H9 (cell line): ENCODE results near the gene MED13L. TPM values are rescaled to one million over a fixed set of nuclear protein-coding genes. Genes with fewer than 3 reads are reported as not detected.
A peak's percentile ranks its signal among the peaks of the same experiment; 100 is the strongest.

Source experiments
- DNase-seq: peaks from one replicate; pipeline ENCODE4 v3.0.0-alpha.2; 2017
- H2AFZ ChIP-seq: one replicate; pipeline ENCODE4 v1.6.1; 2013; ENCODE audit warnings: mild to moderate bottlenecking, low read length, control low read depth, moderate library complexity
- H2AK5ac ChIP-seq: 2 replicates; pipeline ENCODE4 v1.6.1; 2013; ENCODE audit warnings: low read length, control low read depth, mixed read lengths; ENCODE audit not compliant: insufficient read length
- H2BK120ac ChIP-seq: one replicate; pipeline ENCODE4 v1.6.1; 2013; ENCODE audit warnings: low read depth, mild to moderate bottlenecking, low read length, control low read depth, inconsistent platforms; ENCODE audit not compliant: poor library complexity, severe bottlenecking
- H2BK12ac ChIP-seq: 2 replicates; pipeline ENCODE4 v1.6.1; 2013; ENCODE audit warnings: low read length, control low read depth, mixed read lengths, low read depth; ENCODE audit not compliant: insufficient read length
- H2BK15ac ChIP-seq: 2 replicates; pipeline ENCODE4 v1.6.1; 2013; ENCODE audit warnings: low read depth, low read length, control low read depth
- H2BK20ac ChIP-seq: one replicate; pipeline ENCODE4 v1.6.1; 2013; ENCODE audit warnings: low read depth, mild to moderate bottlenecking, low read length, control low read depth, inconsistent platforms; ENCODE audit not compliant: poor library complexity, severe bottlenecking
- H2BK5ac ChIP-seq: 2 replicates; pipeline ENCODE4 v1.6.1; 2013; ENCODE audit warnings: low read length, control low read depth, mixed read lengths; ENCODE audit not compliant: insufficient read length
- H3K14ac ChIP-seq: 2 replicates; pipeline ENCODE4 v1.6.1; 2013; ENCODE audit warnings: low read length, control low read depth; ENCODE audit not compliant: insufficient read depth
- H3K18ac ChIP-seq: 2 replicates; pipeline ENCODE4 v1.6.1; 2013; ENCODE audit warnings: low read depth, mild to moderate bottlenecking, mixed read lengths, low read length, control low read depth; ENCODE audit not compliant: insufficient read length
- H3K23ac ChIP-seq: 2 replicates; pipeline ENCODE4 v1.6.1; 2013; ENCODE audit warnings: low read length, control low read depth, mixed read lengths, low read depth; ENCODE audit not compliant: insufficient read length
- H3K23me2 ChIP-seq: 2 replicates; pipeline ENCODE4 v1.6.1; 2013; ENCODE audit warnings: low read depth, mild to moderate bottlenecking, mixed read lengths, low read length, control low read depth; ENCODE audit not compliant: insufficient read length, poor library complexity, severe bottlenecking
- H3K27ac ChIP-seq: 2 replicates; pipeline ENCODE4 v1.5.1; 2013; ENCODE audit warnings: low read length, control low read depth, mixed read lengths, low read depth; ENCODE audit not compliant: insufficient read length
- H3K27me3 ChIP-seq: 2 replicates; pipeline ENCODE4 v1.6.1; 2013; ENCODE audit warnings: low read length, control low read depth, inconsistent platforms; ENCODE audit not compliant: insufficient read depth
- H3K4ac ChIP-seq: 2 replicates; pipeline ENCODE4 v1.6.1; 2013; ENCODE audit warnings: low read depth, mild to moderate bottlenecking, control low read depth, inconsistent platforms, low read length, moderate library complexity
- H3K4me1 ChIP-seq: 2 replicates; pipeline ENCODE4 v1.6.1; 2013; ENCODE audit warnings: low read length, control low read depth, inconsistent platforms; ENCODE audit not compliant: insufficient read depth
- H3K4me2 ChIP-seq: 2 replicates; pipeline ENCODE4 v1.6.1; 2013; ENCODE audit warnings: low read length, control low read depth, mixed read lengths; ENCODE audit not compliant: insufficient read length, insufficient read depth
- H3K56ac ChIP-seq: 2 replicates; pipeline ENCODE4 v1.6.1; 2013; ENCODE audit warnings: low read depth, mild to moderate bottlenecking, mixed read lengths, low read length, control low read depth; ENCODE audit not compliant: insufficient read length
- H3K79me1 ChIP-seq: 2 replicates; pipeline ENCODE4 v1.6.1; 2013; ENCODE audit warnings: low read depth, mild to moderate bottlenecking, moderate library complexity, low read length, control low read depth, inconsistent platforms; ENCODE audit not compliant: insufficient read depth, poor library complexity, severe bottlenecking
- H3K79me2 ChIP-seq: 2 replicates; pipeline ENCODE4 v1.6.1; 2013; ENCODE audit warnings: low read length, control low read depth, inconsistent platforms; ENCODE audit not compliant: insufficient read depth
- H3K9ac ChIP-seq: 2 replicates; pipeline ENCODE4 v1.6.1; 2013; ENCODE audit warnings: low read length, control low read depth, mixed read lengths; ENCODE audit not compliant: insufficient read length; ENCODE audit errors: extremely low read depth
- H3K9me3 ChIP-seq: one replicate; pipeline ENCODE4 v1.6.1; 2013; ENCODE audit warnings: low read depth, low read length, inconsistent platforms; ENCODE audit not compliant: control insufficient read depth
- H3T11ph ChIP-seq: one replicate; pipeline ENCODE4 v1.6.1; 2013; ENCODE audit warnings: mild to moderate bottlenecking, low read length, control low read depth, inconsistent platforms
- H4K20me1 ChIP-seq: one replicate; pipeline ENCODE4 v1.6.1; 2013; ENCODE audit not compliant: control insufficient read depth, insufficient read length, insufficient read depth
- H4K5ac ChIP-seq: 2 replicates; pipeline ENCODE4 v1.6.1; 2013; ENCODE audit warnings: low read depth, mild to moderate bottlenecking, mixed read lengths, low read length, control low read depth; ENCODE audit not compliant: insufficient read length
- H4K8ac ChIP-seq: replicated peaks from 2 replicates; pipeline ENCODE4 v1.6.1; 2013; ENCODE audit warnings: low read length, control low read depth, mixed read lengths, low read depth; ENCODE audit not compliant: insufficient read length
- H4K91ac ChIP-seq: 2 replicates; pipeline ENCODE4 v1.6.1; 2013; ENCODE audit warnings: low read depth, mild to moderate bottlenecking, moderate library complexity, mixed read lengths, low read length, control low read depth; ENCODE audit not compliant: insufficient read length
- H3K27ac Mint-ChIP-seq, 3 experiments: 2 replicates in 2 of 3; 3 replicates in 1 of 3; pipeline ENCODE4 v1.8.0; 2020 to 2021; ENCODE audit warnings: mixed read lengths in 3 of 3, mild to moderate bottlenecking in 1 of 3, moderate library complexity in 1 of 3
- H3K27me3 Mint-ChIP-seq: 2 replicates; pipeline ENCODE4 v1.8.0; 2021; ENCODE audit warnings: low read depth, mild to moderate bottlenecking, moderate library complexity, mixed read lengths
- H3K36me3 Mint-ChIP-seq, 3 experiments: 2 replicates in 2 of 3; 3 replicates in 1 of 3; pipeline ENCODE4 v1.8.0; 2020 to 2021; ENCODE audit warnings: low read depth in 3 of 3, mixed read lengths in 3 of 3; ENCODE audit not compliant: insufficient read depth in 1 of 3
- H3K4me1 Mint-ChIP-seq, 2 experiments: 2 replicates each; pipeline ENCODE4 v1.8.0; 2020; ENCODE audit warnings: mixed read lengths in 2 of 2
- H3K4me3 Mint-ChIP-seq, 2 experiments: 2 replicates in 1 of 2; 3 replicates in 1 of 2; pipeline ENCODE4 v1.8.0; 2020 to 2021; ENCODE audit warnings: mild to moderate bottlenecking in 2 of 2, mixed read lengths in 2 of 2, moderate library complexity in 1 of 2
- H3K9me3 Mint-ChIP-seq, 2 experiments: 2 replicates in 1 of 2; 3 replicates in 1 of 2; pipeline ENCODE4 v1.8.0; 2020; ENCODE audit warnings: mild to moderate bottlenecking in 2 of 2, mixed read lengths in 2 of 2, moderate library complexity in 1 of 2
- WGBS: extraction: QIAGEN DNeasy Blood & Tissue Kit; methylation state at CpG from one replicate; pipeline ENCODE4 v1.1.7; 2013; ENCODE audit warnings: missing lambda C conversion rate, low lambda C conversion rate, mixed read lengths; ENCODE audit not compliant: insufficient read length; ENCODE audit errors: extremely low coverage; 5-methylcytosine and 5-hydroxymethylcytosine counted together
- total RNA-seq: library from RNA; stranded (reverse); gene quantifications from 2 replicates; pipeline ENCODE4 v1.2.1, GENCODE V29; 2021
- TF ChIP-seq, protein P1 (sequence below): fragments of 200-600 bp; sonication (generic); conservative IDR thresholded peaks from 3 replicates; pipeline ENCODE4 v1.8.0; 2021; ENCODE audit warnings: antibody characterized with exemption, mild to moderate bottlenecking

Gene MED13L
- total RNA-seq, 1 experiment from 2014 or later, result 52.4 TPM

- H3K4me1 Mint-ChIP-seq, result peaks cover 4 to 5% of the 10 kb centered on the region in 2 experiments
- H3K79me1 ChIP-seq, result peaks cover 3% of the 10 kb centered on the region
- no peak overlapping the region for H3K9ac ChIP-seq
- WGBS, result no CpG with 5 or more reads among the region's 2 CpGs
- H4K5ac ChIP-seq, result no peak overlapping the region
- no peak overlapping the region for H2AK5ac ChIP-seq
- no peak overlapping the region for H3K56ac ChIP-seq
- H2BK15ac ChIP-seq, result no peak overlapping the region
- H2BK12ac ChIP-seq, result no peak overlapping the region
- H2BK20ac ChIP-seq, result no peak overlapping the region
- TF ChIP-seq, protein P1, sequence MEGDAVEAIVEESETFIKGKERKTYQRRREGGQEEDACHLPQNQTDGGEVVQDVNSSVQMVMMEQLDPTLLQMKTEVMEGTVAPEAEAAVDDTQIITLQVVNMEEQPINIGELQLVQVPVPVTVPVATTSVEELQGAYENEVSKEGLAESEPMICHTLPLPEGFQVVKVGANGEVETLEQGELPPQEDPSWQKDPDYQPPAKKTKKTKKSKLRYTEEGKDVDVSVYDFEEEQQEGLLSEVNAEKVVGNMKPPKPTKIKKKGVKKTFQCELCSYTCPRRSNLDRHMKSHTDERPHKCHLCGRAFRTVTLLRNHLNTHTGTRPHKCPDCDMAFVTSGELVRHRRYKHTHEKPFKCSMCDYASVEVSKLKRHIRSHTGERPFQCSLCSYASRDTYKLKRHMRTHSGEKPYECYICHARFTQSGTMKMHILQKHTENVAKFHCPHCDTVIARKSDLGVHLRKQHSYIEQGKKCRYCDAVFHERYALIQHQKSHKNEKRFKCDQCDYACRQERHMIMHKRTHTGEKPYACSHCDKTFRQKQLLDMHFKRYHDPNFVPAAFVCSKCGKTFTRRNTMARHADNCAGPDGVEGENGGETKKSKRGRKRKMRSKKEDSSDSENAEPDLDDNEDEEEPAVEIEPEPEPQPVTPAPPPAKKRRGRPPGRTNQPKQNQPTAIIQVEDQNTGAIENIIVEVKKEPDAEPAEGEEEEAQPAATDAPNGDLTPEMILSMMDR, result no peak
- no peak overlapping the region for H2BK5ac ChIP-seq
- H3K4me1 ChIP-seq, result no peaks in the 10 kb centered on the region
- H3K4ac ChIP-seq, result no peak overlapping the region
- no peaks in the 10 kb centered on the region for H3K27me3 ChIP-seq
- H2BK120ac ChIP-seq, result no peak overlapping the region
- no peak overlapping the region for H3K4me3 Mint-ChIP-seq
- no peaks in the 10 kb centered on the region for H3K23me2 ChIP-seq
- no peak overlapping the region for H3K4me2 ChIP-seq
- no peaks in the 10 kb centered on the region for H3K9me3 Mint-ChIP-seq
- no peaks in the 10 kb centered on the region for H3K36me3 Mint-ChIP-seq
- peak overlapping the region in 1 of 3 experiments; percentile 0; a peak in 1 of 7 replicates for H3K27ac Mint-ChIP-seq
- DNase-seq, result no peak
- H2AFZ ChIP-seq, result no peak overlapping the region
- H3K14ac ChIP-seq, result no peak overlapping the region
- H4K20me1 ChIP-seq, result no peaks in the 10 kb centered on the region
- no peak overlapping the region for H3K18ac ChIP-seq
- no peak overlapping the region for H4K8ac ChIP-seq
- no peak overlapping the region for H3K27ac ChIP-seq
- H3K9me3 ChIP-seq, result no peaks in the 10 kb centered on the region
- H3K79me2 ChIP-seq, result no peaks in the 10 kb centered on the region
- no peak overlapping the region for H4K91ac ChIP-seq
- H3K23ac ChIP-seq, result no peak overlapping the region
- H3T11ph ChIP-seq, result no peak overlapping the region
- H3K27me3 Mint-ChIP-seq, result no peaks in the 10 kb centered on the region
Measured at GRCh38 chr12:116054280-116054679, 223.2 kb downstream of the MED13L start.
